ENCODE results near the gene MCTP1. TPM values are rescaled to one million over a fixed set of nuclear protein-coding genes. Genes with fewer than 3 reads are reported as not detected.

MCTP1 gene
- polyA plus RNA-seq, 1 donor (not counting 4 experiments of a cell fraction or from before 2014, with no cell fraction given), result 4.9 TPM

DNA sequence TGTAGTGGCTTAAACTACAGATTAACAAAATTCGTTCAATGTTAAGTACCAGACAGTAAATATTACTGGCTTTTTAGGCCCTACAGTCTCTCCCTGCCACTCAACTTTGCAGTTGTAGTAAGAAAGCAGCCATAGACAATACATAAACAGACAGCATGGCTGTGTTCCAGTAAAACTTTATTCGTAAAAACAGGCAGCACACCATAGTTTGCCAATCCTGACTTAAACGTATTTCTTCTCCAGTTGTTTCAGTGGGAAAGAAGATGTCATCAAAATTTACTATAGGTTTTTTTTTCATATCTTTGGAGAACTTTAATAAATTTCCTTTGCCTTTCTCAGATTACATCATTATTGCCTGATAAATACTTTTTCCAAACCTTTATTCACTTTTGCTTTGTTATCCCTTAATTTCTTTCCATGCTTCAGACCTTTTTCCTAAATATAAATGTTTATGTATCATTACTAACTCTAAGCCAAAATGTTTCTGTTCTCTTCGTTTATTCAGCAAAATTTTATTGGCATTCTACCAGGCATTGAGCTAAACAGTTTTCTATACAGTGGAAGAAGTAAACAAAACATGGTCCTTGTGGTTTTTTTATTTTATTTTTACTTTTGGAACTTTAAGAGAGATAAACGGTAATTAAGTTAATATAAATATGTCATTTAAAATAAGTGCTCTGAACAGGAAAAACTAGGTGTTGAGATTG is 601.9 kb downstream of the MCTP1 start:
- no peak overlapping the region for H3K4me3 ChIP-seq (ENCODE audit: control insufficient read depth in 2 of 3, extremely low read depth in 1 of 3, insufficient read depth in 2 of 3, low read depth in 1 of 3, low read length in 3 of 3)
- H3K9me1 ChIP-seq (ENCODE audit: control insufficient read depth, extremely low read depth, insufficient read depth, low read length), result no peaks in the 10 kb centered on the region
- no peak overlapping the region for H3K9ac ChIP-seq (ENCODE audit: control insufficient read depth, extremely low read depth, insufficient read depth, low read length)
- no peaks in the 10 kb centered on the region for H3K27me3 ChIP-seq (ENCODE audit: control insufficient read depth, extremely low read depth, insufficient read depth, low read length)
- DNase-seq (ENCODE audit: low read depth, low spot score), result no peak
- no peaks in the 10 kb centered on the region for H4K20me1 ChIP-seq (ENCODE audit: control insufficient read depth, extremely low read depth, insufficient read depth, low read length)
- no peak for TF ChIP-seq EZH2 (IDR thresholded peaks at IDR 0.05; ENCODE audit: low read length)
- TF ChIP-seq, protein P1, sequence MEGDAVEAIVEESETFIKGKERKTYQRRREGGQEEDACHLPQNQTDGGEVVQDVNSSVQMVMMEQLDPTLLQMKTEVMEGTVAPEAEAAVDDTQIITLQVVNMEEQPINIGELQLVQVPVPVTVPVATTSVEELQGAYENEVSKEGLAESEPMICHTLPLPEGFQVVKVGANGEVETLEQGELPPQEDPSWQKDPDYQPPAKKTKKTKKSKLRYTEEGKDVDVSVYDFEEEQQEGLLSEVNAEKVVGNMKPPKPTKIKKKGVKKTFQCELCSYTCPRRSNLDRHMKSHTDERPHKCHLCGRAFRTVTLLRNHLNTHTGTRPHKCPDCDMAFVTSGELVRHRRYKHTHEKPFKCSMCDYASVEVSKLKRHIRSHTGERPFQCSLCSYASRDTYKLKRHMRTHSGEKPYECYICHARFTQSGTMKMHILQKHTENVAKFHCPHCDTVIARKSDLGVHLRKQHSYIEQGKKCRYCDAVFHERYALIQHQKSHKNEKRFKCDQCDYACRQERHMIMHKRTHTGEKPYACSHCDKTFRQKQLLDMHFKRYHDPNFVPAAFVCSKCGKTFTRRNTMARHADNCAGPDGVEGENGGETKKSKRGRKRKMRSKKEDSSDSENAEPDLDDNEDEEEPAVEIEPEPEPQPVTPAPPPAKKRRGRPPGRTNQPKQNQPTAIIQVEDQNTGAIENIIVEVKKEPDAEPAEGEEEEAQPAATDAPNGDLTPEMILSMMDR (optimal IDR thresholded peaks at IDR 0.05 in 1 of 3, IDR thresholded peaks at IDR 0.05 in 1 of 3, conservative IDR thresholded peaks at IDR 0.05 in 1 of 3; ENCODE audit: extremely low read depth in 1 of 3, insufficient read depth in 2 of 3, low read length in 3 of 3), result no peak
- dilution Hi-C loops (cut with MboI; ENCODE audit: extremely low pct_ligation_motif_present, low sequenced_read_pairs), result no loop called here
- H2AFZ ChIP-seq (ENCODE audit: control insufficient read depth, low read length), result no peak overlapping the region
- H3K9me3 ChIP-seq (ENCODE audit: control insufficient read depth, low read depth, low read length), result no peaks in the 10 kb centered on the region
- no peaks in the 10 kb centered on the region for H3K79me2 ChIP-seq (ENCODE audit: control insufficient read depth, insufficient read depth, low read length)
- no peaks in the 10 kb centered on the region for H3K4me1 ChIP-seq (ENCODE audit: control insufficient read depth, extremely low read depth, insufficient read depth, low read length)
- no peaks in the 10 kb centered on the region for H3K36me3 ChIP-seq (ENCODE audit: control insufficient read depth in 2 of 2, extremely low read depth in 1 of 2, insufficient read depth in 2 of 2, low read length in 2 of 2)
- H3K27ac ChIP-seq (ENCODE audit: control insufficient read depth, insufficient read depth, low read length), result no peak overlapping the region
- FAIRE-seq, result no peak
- no peak overlapping the region for H3K4me2 ChIP-seq (ENCODE audit: control insufficient read depth, extremely low read depth, insufficient read depth, low read depth, low read length)

DNA sequence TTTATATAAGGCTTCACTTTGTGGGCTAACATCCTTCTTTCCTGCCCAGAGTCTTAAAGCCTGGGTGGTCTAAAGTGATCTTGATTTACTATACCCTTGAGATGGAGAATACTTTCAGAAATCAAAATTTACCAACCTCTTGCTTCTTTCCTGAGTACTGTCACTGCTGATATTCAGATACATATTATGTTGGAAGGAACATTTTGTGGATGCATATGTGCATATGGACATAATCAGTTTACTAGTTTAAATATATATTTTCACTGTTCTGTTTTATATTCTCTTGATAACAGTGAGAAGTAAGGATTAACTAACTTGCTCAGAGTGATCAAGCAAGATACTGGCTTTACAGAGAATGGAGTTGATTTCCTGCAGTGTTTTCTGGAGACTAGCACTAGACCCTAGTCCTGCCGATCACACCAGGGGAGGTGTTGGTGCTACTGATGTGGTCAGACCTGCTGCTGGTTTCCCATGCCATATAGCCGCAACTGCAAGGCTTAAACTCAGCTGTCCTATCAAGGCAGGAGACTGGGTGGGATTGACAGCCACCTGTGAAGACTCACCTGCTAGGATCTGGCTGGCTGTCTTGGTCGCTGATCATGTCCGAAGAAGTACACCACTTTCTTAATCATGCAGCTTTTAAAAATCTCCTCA is 608.8 kb downstream of the MCTP1 start:
- Histone ChIP-seq H3K27ac (ENCODE audit: control insufficient read depth, insufficient read depth, low read length) (no peak overlapping the region), H3K4me2 (ENCODE audit: control insufficient read depth, extremely low read depth, insufficient read depth, low read depth, low read length) (no peak overlapping the region), H3K9me3 (ENCODE audit: control insufficient read depth, low read depth, low read length) (no peaks in the 10 kb centered on the region), H3K36me3 (ENCODE audit: control insufficient read depth in 2 of 2, extremely low read depth in 1 of 2, insufficient read depth in 2 of 2, low read length in 2 of 2) (no peaks in the 10 kb centered on the region), H3K9ac (ENCODE audit: control insufficient read depth, extremely low read depth, insufficient read depth, low read length) (no peak overlapping the region), H4K20me1 (ENCODE audit: control insufficient read depth, extremely low read depth, insufficient read depth, low read length) (no peaks in the 10 kb centered on the region), H3K79me2 (ENCODE audit: control insufficient read depth, insufficient read depth, low read length) (no peaks in the 10 kb centered on the region), H2AFZ (ENCODE audit: control insufficient read depth, low read length) (no peak overlapping the region), H3K9me1 (ENCODE audit: control insufficient read depth, extremely low read depth, insufficient read depth, low read length) (no peaks in the 10 kb centered on the region), H3K27me3 (ENCODE audit: control insufficient read depth, extremely low read depth, insufficient read depth, low read length) (no peaks in the 10 kb centered on the region), H3K4me3 (ENCODE audit: control insufficient read depth in 2 of 3, extremely low read depth in 1 of 3, insufficient read depth in 2 of 3, low read depth in 1 of 3, low read length in 3 of 3) (no peak overlapping the region), H3K4me1 (ENCODE audit: control insufficient read depth, extremely low read depth, insufficient read depth, low read length) (peaks cover 5% of the 10 kb centered on the region)
- no peak for DNase-seq (ENCODE audit: low read depth, low spot score)
- dilution Hi-C loops (cut with MboI; ENCODE audit: extremely low pct_ligation_motif_present, low sequenced_read_pairs), result no loop called here
- TF ChIP-seq, protein P1 (optimal IDR thresholded peaks at IDR 0.05 in 1 of 3, IDR thresholded peaks at IDR 0.05 in 1 of 3, conservative IDR thresholded peaks at IDR 0.05 in 1 of 3; ENCODE audit: extremely low read depth in 1 of 3, insufficient read depth in 2 of 3, low read length in 3 of 3), result no peak
- no peak for TF ChIP-seq EZH2 (IDR thresholded peaks at IDR 0.05; ENCODE audit: low read length)
- FAIRE-seq, result no peak
